Hepatocyte (in vitro differentiated cells): Measurements from ENCODE around the gene SHOC2.

ENCODE experiments used
- EZH2 ChIP-seq: fragments of 200-600 bp; sonication (generic); IDR thresholded peaks from 2 replicates; pipeline ENCODE4 v1.6.1; 2016; ENCODE audit warnings: antibody characterized with exemption, mild to moderate bottlenecking, borderline replicate concordance
- TF ChIP-seq, protein P1 (sequence below): fragments of 200-600 bp; sonication (generic); IDR thresholded peaks from 2 replicates; pipeline ENCODE4 v1.5.1; 2016; ENCODE audit warnings: antibody characterized with exemption, mild to moderate bottlenecking; ENCODE audit not compliant: poor library complexity

DNA sequence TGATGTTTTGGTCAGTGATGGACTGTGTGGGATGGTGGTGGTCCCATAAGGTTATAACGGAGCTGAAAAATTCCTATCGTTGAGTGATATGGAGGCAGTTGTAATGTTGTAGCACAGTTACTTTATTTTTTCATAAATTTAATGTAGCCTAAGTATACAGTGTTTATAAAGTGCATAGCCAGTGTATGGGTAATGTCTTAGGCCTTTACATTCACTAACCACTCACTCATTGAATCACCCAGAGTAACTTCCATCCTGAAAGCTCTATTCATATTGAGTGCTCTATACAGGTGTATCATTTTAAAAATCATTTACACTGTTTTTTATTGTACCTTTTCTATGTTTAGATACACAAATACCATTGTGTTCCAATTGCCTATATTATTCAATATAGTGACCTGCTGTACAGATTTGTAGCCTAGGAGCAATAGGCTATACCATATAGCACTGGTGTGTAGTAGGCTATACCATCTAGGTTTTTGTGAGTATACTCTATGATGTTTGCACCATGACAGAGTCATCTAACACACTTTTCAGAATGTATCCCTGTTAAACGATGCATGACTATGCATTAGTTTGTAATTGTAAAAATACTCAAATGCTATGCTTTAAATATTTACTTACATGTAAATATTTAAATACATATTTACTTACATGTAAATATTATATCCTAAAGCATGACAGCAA is 26.7 kb upstream of the SHOC2 start:
- TF ChIP-seq, protein P1, sequence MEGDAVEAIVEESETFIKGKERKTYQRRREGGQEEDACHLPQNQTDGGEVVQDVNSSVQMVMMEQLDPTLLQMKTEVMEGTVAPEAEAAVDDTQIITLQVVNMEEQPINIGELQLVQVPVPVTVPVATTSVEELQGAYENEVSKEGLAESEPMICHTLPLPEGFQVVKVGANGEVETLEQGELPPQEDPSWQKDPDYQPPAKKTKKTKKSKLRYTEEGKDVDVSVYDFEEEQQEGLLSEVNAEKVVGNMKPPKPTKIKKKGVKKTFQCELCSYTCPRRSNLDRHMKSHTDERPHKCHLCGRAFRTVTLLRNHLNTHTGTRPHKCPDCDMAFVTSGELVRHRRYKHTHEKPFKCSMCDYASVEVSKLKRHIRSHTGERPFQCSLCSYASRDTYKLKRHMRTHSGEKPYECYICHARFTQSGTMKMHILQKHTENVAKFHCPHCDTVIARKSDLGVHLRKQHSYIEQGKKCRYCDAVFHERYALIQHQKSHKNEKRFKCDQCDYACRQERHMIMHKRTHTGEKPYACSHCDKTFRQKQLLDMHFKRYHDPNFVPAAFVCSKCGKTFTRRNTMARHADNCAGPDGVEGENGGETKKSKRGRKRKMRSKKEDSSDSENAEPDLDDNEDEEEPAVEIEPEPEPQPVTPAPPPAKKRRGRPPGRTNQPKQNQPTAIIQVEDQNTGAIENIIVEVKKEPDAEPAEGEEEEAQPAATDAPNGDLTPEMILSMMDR, result no peak
- no peak for TF ChIP-seq EZH2
